CD4-positive, alpha-beta T cell treated with Interleukin-21 for 1 hour (primary cell): ENCODE results near the gene DRG2.
A peak's percentile ranks its signal among the peaks of the same experiment; 100 is the strongest.

Experiments used
- DNase-seq: peaks from one replicate; pipeline ENCODE4 v3.0.0-alpha.2; 2020

Gene DRG2

GRCh38 chr17:18087610-18088491 is at the start of gene DRG2:
Gene DRG2 (plus strand): TSS chr17:18087948. CDS start chr17:18088024, 76 bp downstream.
- peak; percentile 90 for DNase-seq

- peak; percentile 10 for DNase-seq
Observed at GRCh38 chr17:18038149-18038850, 49.4 kb upstream of the DRG2 start.

GRCh38 chr17:18038861-18039534 is 48.8 kb upstream of the DRG2 start, which contains the start of the genes ATPAF2 and GID4:
Gene ATPAF2 (minus strand): TSS chr17:18039168. CDS start chr17:18039013, 155 bp downstream.
Gene GID4 (plus strand): TSS chr17:18039408. CDS start chr17:18039465, 57 bp downstream.
- peak; percentile 99 for DNase-seq

- DNase-seq: no peak
Observed at GRCh38 chr17:18039535-18040260, 48.0 kb upstream of the DRG2 start.

GRCh38 chr17:18040261-18040858 is 47.4 kb upstream of the DRG2 start:
- DNase-seq: no peak

GRCh38 chr17:18041776-18042175 is 46.0 kb upstream of the DRG2 start:
- no peak for DNase-seq

- DNase-seq: no peak
Observed at GRCh38 chr17:18042983-18043382, 44.8 kb upstream of the DRG2 start.

- peak; percentile 16 for DNase-seq
Observed at GRCh38 chr17:18043491-18043890, 44.3 kb upstream of the DRG2 start.

- DNase-seq: no peak
Observed at GRCh38 chr17:18044609-18045008, 43.1 kb upstream of the DRG2 start.

- no peak for DNase-seq
Observed at GRCh38 chr17:18045691-18046350, 41.9 kb upstream of the DRG2 start.

- no peak for DNase-seq
Observed at GRCh38 chr17:18055597-18055996, 32.2 kb upstream of the DRG2 start.

- DNase-seq: no peak
Observed at GRCh38 chr17:18056214-18056613, 31.5 kb upstream of the DRG2 start.

- DNase-seq: no peak
Observed at GRCh38 chr17:18059283-18059682, 28.5 kb upstream of the DRG2 start.

GRCh38 chr17:18064053-18064452 is 23.7 kb upstream of the DRG2 start:
- DNase-seq: no peak

GRCh38 chr17:18065546-18065945 is 22.2 kb upstream of the DRG2 start:
- no peak for DNase-seq

GRCh38 chr17:18066866-18067265 is 20.9 kb upstream of the DRG2 start:
- no peak for DNase-seq

GRCh38 chr17:18069101-18069500 is 18.6 kb upstream of the DRG2 start:
- no peak for DNase-seq

- no peak for DNase-seq
Observed at GRCh38 chr17:18070861-18071340, 16.8 kb upstream of the DRG2 start.

- no peak for DNase-seq
Observed at GRCh38 chr17:18071751-18072150, 16.0 kb upstream of the DRG2 start.

- DNase-seq: no peak
Observed at GRCh38 chr17:18074566-18075272, 13.0 kb upstream of the DRG2 start.

- DNase-seq: no peak
Observed at GRCh38 chr17:18076936-18077335, 10.8 kb upstream of the DRG2 start.
